ENCODE data around the gene CABLES2. TPM values are rescaled to one million over a fixed set of nuclear protein-coding genes. Genes with fewer than 3 reads are reported as not detected.

The CABLES2 gene
- total RNA-seq, 2 experiments from 2014 or later = 14.8 to 22.5 TPM

GRCh38 chr20:62439218-62439617 is 32.1 kb upstream of the CABLES2 start:
- H2AFZ ChIP-seq (ENCODE audit: low read length) = no peak overlapping the region
- ChIA-PET POLR2A (no interaction called here), CTCF (ENCODE audit: unreplicated experiment) (no interaction called here)
- no peaks in the 10 kb centered on the region for H3K4me1 ChIP-seq (ENCODE audit: insufficient read depth, low read length, poor library complexity, severe bottlenecking)
- no peaks in the 10 kb centered on the region for H3K9me2 ChIP-seq (ENCODE audit: insufficient read depth, low read length)
- TF ChIP-seq, protein P1, sequence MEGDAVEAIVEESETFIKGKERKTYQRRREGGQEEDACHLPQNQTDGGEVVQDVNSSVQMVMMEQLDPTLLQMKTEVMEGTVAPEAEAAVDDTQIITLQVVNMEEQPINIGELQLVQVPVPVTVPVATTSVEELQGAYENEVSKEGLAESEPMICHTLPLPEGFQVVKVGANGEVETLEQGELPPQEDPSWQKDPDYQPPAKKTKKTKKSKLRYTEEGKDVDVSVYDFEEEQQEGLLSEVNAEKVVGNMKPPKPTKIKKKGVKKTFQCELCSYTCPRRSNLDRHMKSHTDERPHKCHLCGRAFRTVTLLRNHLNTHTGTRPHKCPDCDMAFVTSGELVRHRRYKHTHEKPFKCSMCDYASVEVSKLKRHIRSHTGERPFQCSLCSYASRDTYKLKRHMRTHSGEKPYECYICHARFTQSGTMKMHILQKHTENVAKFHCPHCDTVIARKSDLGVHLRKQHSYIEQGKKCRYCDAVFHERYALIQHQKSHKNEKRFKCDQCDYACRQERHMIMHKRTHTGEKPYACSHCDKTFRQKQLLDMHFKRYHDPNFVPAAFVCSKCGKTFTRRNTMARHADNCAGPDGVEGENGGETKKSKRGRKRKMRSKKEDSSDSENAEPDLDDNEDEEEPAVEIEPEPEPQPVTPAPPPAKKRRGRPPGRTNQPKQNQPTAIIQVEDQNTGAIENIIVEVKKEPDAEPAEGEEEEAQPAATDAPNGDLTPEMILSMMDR (conservative IDR thresholded peaks at IDR 0.05; ENCODE audit: low read length) = no peak
- no peak for TF ChIP-seq EZH2phosphoT487 (IDR thresholded peaks at IDR 0.05; ENCODE audit: borderline replicate concordance, low read depth, low read length)
- DNase-seq (ENCODE audit: low spot score) = peak; percentile 34
- H3K4me3 ChIP-seq (ENCODE audit: low read depth, low read length, poor library complexity, severe bottlenecking) = no peak overlapping the region
- H3K79me2 ChIP-seq (ENCODE audit: insufficient read depth, low read depth, low read length) = no peaks in the 10 kb centered on the region
- no peaks in the 10 kb centered on the region for H4K20me1 ChIP-seq (ENCODE audit: insufficient read depth, low read length)
- H3K9me3 ChIP-seq (ENCODE audit: low read length) = no peaks in the 10 kb centered on the region
- BruUV-seq (replicated peaks) = no TSS peak
- intact Hi-C loops (cut with micrococcal nuclease; ENCODE audit: unreplicated experiment) = no loop called here
- no peaks in the 10 kb centered on the region for H3K36me3 ChIP-seq (ENCODE audit: insufficient read depth, low read length)
- no peak overlapping the region for H3K27ac ChIP-seq (ENCODE audit: low read depth, low read length, poor library complexity, severe bottlenecking)
- no peak overlapping the region for H3K4me2 ChIP-seq (ENCODE audit: low read length)

GRCh38 chr20:62437927-62438326 is 30.8 kb upstream of the CABLES2 start:
- BruUV-seq (replicated peaks) = no TSS peak
- no peak for TF ChIP-seq EZH2phosphoT487 (IDR thresholded peaks at IDR 0.05; ENCODE audit: borderline replicate concordance, low read depth, low read length)
- TF ChIP-seq, protein P1 (conservative IDR thresholded peaks at IDR 0.05; ENCODE audit: low read length) = no peak
- ChIA-PET POLR2A (no interaction called here), CTCF (ENCODE audit: unreplicated experiment) (no interaction called here)
- intact Hi-C loops (cut with micrococcal nuclease; ENCODE audit: unreplicated experiment) = no loop called here
- Histone ChIP-seq H3K4me1 (ENCODE audit: insufficient read depth, low read length, poor library complexity, severe bottlenecking) (no peaks in the 10 kb centered on the region), H3K36me3 (ENCODE audit: insufficient read depth, low read length) (no peaks in the 10 kb centered on the region), H3K27ac (ENCODE audit: low read depth, low read length, poor library complexity, severe bottlenecking) (no peak overlapping the region), H3K4me2 (ENCODE audit: low read length) (no peak overlapping the region), H3K79me2 (ENCODE audit: insufficient read depth, low read depth, low read length) (no peaks in the 10 kb centered on the region), H3K4me3 (ENCODE audit: low read depth, low read length, poor library complexity, severe bottlenecking) (no peak overlapping the region), H3K9me2 (ENCODE audit: insufficient read depth, low read length) (no peaks in the 10 kb centered on the region), H2AFZ (ENCODE audit: low read length) (no peak overlapping the region), H4K20me1 (ENCODE audit: insufficient read depth, low read length) (no peaks in the 10 kb centered on the region), H3K9me3 (ENCODE audit: low read length) (no peaks in the 10 kb centered on the region)
- DNase-seq (ENCODE audit: low spot score) = no peak

GRCh38 chr20:62437496-62437895 is 30.4 kb upstream of the CABLES2 start:
- no peaks in the 10 kb centered on the region for H3K9me3 ChIP-seq (ENCODE audit: low read length)
- BruUV-seq (replicated peaks) = no TSS peak
- ChIA-PET CTCF (ENCODE audit: unreplicated experiment) (no interaction called here), POLR2A (no interaction called here)
- no peaks in the 10 kb centered on the region for H3K9me2 ChIP-seq (ENCODE audit: insufficient read depth, low read length)
- no peak overlapping the region for H2AFZ ChIP-seq (ENCODE audit: low read length)
- H3K4me2 ChIP-seq (ENCODE audit: low read length) = no peak overlapping the region
- intact Hi-C loops (cut with micrococcal nuclease; ENCODE audit: unreplicated experiment) = no loop called here
- no peak for DNase-seq (ENCODE audit: low spot score)
- H3K79me2 ChIP-seq (ENCODE audit: insufficient read depth, low read depth, low read length) = no peaks in the 10 kb centered on the region
- H3K4me3 ChIP-seq (ENCODE audit: low read depth, low read length, poor library complexity, severe bottlenecking) = no peak overlapping the region
- H3K27ac ChIP-seq (ENCODE audit: low read depth, low read length, poor library complexity, severe bottlenecking) = no peak overlapping the region
- TF ChIP-seq EZH2phosphoT487 (IDR thresholded peaks at IDR 0.05; ENCODE audit: borderline replicate concordance, low read depth, low read length) = no peak
- TF ChIP-seq, protein P1 (conservative IDR thresholded peaks at IDR 0.05; ENCODE audit: low read length) = no peak
- no peaks in the 10 kb centered on the region for H3K36me3 ChIP-seq (ENCODE audit: insufficient read depth, low read length)
- no peaks in the 10 kb centered on the region for H3K4me1 ChIP-seq (ENCODE audit: insufficient read depth, low read length, poor library complexity, severe bottlenecking)
- H4K20me1 ChIP-seq (ENCODE audit: insufficient read depth, low read length) = no peaks in the 10 kb centered on the region

All from OCI-LY7 (cell line).